NCI-H2196 (cell line): ENCODE measurements around the gene TAOK1.
A peak's percentile ranks its signal among the peaks of the same experiment; 100 is the strongest.

Experiments used
- DNase-seq: peaks from one replicate; lab custom pipeline; 2025; ENCODE audit not compliant: unreplicated experiment; lab: John Stamatoyannopoulos, UW

Gene TAOK1

DNA sequence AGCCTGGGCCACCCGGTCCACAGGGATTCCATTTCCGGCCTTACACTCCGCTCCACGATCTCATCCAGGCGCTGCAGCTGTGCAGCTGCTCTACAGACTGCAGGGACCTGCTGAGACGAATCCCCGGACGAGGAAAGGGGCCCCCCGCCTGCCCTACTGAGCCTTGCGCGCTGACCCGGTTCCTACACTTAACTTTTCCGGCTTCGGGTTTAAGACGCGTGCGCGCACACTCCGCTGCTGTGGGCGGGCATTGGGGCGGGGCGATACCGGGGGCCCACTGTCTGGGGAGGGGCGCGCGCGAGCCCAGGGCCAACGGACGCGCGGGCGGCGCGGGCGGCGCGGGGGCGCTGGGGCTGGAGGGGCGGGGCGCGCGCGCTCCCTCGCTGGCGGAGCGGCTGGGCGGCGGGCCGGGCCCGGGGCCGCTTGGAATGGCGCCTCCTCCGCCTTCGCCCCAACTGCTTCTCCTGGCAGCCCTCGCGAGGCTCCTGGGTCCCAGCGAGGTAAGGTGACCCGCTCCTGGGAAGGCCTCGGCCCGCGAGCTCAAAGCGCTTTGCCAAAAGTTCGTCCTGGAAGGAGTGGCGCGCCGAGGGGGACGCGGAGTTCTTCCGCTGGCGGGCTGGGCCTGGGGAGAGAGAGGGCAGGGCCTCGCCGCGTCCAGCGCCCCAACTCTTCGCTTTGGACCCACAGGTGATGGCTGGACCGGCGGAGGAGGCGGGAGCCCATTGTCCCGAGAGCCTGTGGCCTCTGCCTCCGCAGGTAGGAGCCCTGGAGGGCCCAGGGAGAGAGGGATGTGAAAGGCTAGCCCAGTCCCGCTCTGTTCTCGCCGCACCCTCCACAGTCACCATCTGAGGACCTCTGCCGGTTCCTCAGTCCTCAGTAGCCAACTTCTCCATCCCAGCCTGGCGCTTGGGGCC is 178.4 kb downstream of the TAOK1 start, which contains the start of gene TP53I13:
TSS of gene TP53I13 (plus strand) at position 371 of the 914 bp plus-strand sequence. CDS start at position 429, 58 bp downstream.
- peak; percentile 78 for DNase-seq

GRCh38 chr17:29569245-29569950 is 179.2 kb downstream of the TAOK1 start:
- DNase-seq, result no peak

DNA sequence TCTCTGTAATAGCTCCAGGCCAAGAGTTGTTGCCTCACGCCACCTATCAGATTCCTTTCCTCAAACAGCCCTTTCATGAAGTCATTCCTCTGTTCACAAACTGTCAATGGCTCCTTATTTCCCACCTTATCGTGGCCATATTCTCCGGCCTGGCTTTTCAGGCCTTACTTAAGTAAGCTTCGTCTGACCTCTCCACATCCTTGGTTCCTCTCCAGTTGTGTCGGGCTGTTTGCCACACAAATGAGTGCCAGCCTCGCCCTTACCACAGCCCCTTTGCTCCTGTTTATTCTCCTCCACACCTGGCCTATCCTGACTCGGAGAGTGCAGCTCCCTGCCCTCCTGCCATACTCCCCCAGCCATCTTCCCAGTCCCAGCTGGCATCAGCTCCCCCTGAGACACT is 180.4 kb downstream of the TAOK1 start:
- DNase-seq, result no peak

DNA sequence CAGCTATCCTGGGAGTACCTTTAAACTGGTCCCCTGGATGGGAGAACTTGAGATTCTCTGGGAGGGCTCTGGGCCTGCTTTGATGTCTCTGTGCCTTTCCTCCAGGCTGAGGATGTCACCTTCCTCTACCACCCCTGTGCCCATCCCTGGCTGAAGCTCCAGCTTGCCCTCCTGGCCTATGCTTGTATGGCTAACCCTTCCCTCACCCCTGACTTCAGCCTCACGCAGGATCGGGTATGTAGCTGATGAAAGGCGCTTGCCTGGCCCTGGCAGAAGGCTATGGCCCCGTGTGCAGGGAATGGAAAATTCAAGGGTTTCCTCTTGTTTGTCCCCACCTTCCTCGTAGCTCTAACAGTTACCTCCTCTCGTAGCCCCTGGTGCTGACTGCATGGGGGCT is 181.3 kb downstream of the TAOK1 start:
- DNase-seq, result no peak

DNA sequence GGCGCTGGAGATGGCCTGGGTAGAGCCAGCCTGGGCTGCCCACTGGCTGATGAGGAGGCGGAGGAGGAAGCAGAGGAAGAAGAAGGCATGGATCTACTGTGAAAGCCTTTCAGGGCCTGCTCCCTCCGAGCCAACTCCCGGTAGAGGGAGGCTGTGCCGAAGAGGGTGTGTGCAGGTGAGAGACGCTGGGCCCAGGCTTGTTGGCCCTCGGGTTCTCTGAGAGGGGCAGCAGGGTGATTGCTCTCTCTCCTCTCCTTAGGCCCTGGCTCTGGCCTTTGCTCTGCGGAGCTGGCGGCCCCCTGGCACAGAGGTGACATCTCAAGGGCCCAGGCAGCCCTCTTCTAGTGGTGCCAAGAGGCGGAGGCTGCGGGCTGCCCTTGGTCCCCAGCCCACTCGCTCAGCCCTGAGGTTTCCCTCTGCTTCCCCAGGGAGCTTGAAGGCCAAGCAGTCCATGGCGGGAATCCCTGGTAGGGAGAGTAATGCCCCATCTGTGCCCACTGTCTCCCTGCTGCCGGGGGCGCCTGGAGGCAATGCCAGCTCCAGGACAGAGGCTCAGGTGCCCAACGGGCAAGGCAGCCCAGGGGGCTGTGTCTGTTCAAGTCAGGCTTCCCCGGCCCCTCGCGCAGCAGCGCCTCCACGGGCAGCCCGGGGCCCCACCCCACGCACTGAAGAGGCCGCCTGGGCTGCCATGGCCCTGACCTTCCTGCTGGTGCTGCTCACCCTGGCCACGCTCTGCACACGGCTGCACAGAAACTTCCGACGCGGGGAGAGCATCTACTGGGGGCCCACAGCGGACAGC is 181.9 kb downstream of the TAOK1 start:
- no peak for DNase-seq

- no peak for DNase-seq
These were observed 182.8 kb downstream of the TAOK1 start for GRCh38 chr17:29572691-29573557.

DNA sequence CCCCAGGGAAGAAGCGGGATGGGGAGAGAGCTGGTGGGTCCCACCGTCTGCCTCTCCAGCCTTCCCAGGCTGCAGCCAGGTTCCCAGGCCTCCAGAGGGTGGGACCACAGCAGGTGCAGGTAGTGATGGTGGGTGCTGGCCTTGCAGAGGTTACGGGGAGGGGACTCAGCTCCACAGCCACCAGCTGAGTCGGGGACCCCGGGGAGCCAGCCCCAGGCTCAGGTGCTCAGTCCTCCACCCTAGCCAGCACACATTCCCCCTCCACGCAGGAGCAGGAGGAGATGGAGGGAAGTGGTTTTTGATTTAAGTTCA is 183.4 kb downstream of the TAOK1 start:
- no peak for DNase-seq

DNA sequence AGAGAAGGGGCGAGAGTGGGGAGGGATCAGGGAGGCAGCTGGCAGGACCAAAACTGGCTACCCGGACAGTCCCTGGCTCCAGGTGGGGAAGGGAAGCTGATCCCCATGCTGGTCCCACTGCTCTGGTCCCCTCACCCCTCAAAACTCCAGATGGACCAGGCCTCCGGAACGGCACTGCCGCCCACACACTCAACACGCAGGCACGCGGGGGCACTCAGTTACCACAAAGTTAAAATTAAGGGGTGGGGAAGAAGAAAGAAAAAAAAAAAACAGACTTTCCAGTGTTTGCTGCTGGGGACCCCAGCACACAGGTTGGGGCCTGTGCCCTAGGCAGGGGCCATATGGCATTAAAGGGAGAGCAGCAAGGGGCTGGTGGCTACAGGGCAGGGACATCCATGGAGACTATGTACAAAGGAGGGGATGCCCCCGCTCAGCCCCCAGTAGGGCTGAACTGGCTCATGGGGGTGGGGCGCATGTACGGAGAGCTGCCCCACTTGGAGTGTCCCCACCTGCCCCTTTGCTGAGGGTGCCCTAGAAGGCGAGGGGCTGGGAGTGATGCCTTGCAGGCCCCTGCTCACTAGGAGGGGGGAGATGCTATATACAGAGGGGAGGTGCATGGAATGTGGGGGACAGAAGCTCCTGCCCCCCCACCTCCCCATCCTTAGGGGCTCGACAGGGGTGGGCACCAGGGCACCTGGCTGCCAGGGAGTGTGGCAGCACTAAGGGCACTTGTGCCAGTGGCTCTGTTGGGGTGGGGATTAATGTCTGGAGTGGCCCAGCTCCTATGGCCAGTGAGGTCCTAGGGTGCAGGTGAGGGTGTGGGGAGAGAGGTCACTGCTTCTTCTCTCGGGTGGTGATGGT is 183.9 kb downstream of the TAOK1 start:
- DNase-seq, result no peak

DNA sequence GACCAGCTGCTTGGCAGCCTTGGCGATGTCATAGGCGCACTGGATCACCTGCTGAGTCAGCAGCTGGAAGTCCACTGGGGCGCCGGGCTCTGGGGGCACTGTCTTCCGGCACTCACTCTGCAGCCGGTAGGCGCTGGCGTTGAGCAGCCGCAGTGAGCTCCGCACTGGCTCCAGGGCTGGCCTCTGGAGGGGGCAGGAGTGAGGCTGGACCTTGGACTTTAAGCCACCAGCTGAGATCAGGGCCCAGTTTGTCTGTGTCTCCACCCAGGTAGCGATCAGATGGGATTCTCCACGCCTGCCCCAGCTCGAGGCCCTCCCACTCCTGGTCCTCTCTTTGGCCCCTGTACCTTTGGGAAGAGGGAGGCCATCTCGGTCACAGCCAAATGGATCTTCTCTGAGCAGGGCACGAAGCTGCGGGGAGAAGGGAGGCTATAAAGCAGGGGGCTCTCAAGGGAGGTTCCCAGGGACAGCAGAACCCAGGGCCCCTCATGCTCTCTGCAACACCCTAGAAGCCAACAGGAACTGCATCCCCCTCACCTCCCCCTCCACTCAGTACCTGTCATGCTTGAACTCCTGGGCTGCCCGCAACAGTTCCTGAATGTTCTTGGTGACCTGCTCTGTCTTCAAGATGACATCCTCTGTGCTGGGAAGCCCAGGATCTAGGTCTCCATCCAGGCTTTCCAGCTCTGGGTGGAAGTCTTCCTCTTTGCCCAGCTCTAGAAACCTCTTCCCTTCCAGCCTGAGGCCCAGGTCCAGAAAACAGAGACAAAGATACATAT is 184.8 kb downstream of the TAOK1 start:
- DNase-seq, result no peak

GRCh38 chr17:29575511-29576213 is 185.5 kb downstream of the TAOK1 start:
- DNase-seq, result no peak

GRCh38 chr17:29576214-29577000 is 186.2 kb downstream of the TAOK1 start:
- DNase-seq, result no peak

DNA sequence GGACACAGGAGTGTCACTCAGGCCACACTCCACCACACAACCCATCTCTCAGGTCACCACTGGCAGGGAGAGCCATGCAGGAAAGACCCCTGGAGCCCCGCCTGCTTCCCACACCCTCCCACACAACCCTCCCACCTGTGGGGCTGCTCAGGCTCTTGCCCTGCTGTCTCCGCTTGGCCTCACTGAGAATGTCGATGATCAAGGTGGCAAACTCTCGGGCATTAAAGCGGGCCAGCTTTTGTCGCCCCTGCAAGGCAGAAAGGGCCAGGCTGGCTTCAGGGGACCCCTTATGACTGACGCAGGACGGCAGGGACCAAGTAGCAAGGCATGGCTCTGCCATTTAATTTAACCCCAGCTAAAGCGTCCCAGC is 186.8 kb downstream of the TAOK1 start:
- no peak for DNase-seq

- no peak for DNase-seq
These were observed 187.4 kb downstream of the TAOK1 start for GRCh38 chr17:29577385-29578211.

GRCh38 chr17:29578626-29579485 is 188.7 kb downstream of the TAOK1 start:
- no peak for DNase-seq

DNA sequence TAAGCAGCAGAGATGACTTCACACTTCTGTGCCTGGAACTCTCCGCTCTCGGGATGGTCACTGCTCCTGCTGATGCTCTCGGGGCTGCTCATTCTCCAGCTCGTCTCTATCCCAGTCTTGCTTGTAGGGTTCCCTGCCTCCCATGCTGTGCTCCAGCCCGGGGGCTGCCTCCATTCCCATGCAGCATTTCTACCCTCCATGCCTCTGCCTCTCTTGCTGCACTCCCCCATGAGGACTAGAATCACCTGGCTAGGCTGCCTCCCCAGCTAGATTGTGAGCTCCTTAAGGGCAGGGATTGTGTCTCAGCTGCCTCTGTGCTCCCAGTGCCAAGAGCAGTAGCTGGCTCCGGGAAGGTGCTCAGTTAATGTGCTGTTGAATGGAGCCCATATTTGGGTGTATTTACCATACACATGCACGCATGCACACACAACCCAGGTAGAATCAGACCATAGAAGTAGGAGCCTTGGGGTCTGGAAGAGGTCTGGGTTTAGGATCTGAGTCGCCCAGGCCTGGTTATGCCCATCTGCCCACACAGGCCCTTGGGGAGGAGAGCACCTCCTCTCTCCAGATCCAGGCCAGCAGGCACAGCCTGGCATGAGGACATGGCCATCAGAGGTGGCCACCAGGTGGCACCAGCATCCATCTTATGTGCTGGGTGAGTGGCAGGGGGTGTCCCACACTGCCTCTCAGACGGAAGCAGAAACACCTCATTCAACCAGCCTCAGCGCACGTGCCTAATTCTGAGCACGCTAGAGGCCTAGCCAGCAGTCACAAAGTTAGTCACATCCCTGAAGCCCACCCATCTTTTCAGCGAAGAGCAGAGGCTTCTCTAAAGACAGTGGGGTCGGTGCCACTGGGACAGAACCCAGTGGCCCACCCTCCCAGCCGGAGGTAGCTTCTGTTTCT is 190.0 kb downstream of the TAOK1 start:
- DNase-seq, result peak; percentile 66
